ENCODE results near the gene PRTN3. TPM values are rescaled to one million over a fixed set of nuclear protein-coding genes. Genes with fewer than 3 reads are reported as not detected.

Gene PRTN3
- total RNA-seq, 1 donor, result 34.7 TPM

- DNase-seq (ENCODE audit: low read depth in 2 of 3, low spot score in 2 of 3), result no peak
Measured at GRCh38 chr19:802498-803098, 38.2 kb upstream of the PRTN3 start.

- no peak for DNase-seq (ENCODE audit: low read depth in 2 of 3, low spot score in 2 of 3)
Measured at GRCh38 chr19:803099-803561, 37.7 kb upstream of the PRTN3 start.

- no peak for DNase-seq (ENCODE audit: low read depth in 2 of 3, low spot score in 2 of 3)
Measured at GRCh38 chr19:803686-804418, 36.9 kb upstream of the PRTN3 start.

- no peak for DNase-seq (ENCODE audit: low read depth in 2 of 3, low spot score in 2 of 3)
Measured at GRCh38 chr19:804419-805165, 36.2 kb upstream of the PRTN3 start.

DNA sequence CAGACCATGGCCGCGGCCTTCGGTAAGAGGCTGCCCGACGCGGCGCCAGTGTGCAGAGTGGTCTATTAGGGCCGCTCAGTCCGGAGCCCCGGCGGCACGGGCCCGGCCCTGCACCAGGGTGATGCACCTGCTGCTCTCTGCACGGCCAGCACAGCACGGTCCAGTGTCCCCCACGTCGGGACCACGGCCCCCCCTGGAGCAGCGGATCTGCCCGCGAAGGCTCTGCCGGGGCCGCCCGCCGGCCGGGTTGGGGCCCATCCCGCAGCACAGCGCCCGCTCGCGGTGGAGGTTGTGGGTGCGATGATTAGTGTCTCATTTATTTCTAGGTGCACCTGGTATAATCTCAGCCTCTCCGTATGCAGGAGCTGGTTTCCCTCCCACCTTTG lies 35.6 kb upstream of the PRTN3 start:
- DNase-seq (ENCODE audit: low read depth in 2 of 3, low spot score in 2 of 3), result no peak

DNA sequence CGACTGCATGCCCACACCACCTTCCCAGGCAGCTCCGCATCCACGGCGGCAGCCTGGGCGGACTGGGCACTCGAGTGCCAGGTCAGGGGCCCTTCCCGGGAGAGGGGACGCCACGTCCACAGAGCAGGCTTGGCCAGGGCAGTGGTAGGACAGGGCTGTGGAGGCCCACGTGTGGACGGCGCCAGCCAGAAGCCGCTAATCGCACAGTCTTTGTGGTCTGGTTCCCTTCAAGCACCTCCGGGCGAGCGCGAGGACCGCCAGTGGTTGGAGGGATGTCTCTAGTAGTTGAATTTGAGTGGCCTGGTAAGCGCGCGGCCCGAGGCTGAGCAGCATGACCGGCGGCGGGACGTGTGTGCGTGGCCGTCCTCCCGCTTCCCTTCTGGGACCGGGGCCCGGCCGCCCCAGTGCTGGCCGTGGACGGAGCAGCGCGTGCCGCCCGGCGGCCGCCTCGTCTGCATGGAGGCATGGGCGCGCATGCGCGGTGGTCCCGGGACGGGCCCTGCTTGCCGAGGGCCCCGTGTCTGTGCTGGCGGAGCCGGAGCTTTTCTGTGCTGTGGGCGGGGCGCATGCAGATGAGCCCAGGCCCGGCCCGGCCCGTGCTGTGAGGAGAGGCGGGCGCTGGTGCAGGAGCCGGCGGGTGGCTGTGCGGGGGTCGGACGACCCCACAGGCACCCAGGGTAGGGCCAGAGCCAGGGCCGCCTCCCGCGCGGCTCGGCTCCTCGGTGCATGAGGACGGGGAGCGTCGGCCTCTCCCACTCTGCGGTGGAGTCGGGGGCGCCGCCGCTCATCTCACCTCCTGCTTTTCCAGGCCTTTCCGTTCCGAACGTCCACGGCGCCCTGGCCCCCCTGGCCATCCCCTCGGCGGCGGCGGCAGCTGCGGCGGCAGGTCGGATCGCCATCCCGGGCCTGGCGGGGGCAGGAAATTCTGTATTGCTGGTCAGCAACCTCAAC lies 34.9 kb upstream of the PRTN3 start:
- no peak for DNase-seq (ENCODE audit: low read depth in 2 of 3, low spot score in 2 of 3)

DNA sequence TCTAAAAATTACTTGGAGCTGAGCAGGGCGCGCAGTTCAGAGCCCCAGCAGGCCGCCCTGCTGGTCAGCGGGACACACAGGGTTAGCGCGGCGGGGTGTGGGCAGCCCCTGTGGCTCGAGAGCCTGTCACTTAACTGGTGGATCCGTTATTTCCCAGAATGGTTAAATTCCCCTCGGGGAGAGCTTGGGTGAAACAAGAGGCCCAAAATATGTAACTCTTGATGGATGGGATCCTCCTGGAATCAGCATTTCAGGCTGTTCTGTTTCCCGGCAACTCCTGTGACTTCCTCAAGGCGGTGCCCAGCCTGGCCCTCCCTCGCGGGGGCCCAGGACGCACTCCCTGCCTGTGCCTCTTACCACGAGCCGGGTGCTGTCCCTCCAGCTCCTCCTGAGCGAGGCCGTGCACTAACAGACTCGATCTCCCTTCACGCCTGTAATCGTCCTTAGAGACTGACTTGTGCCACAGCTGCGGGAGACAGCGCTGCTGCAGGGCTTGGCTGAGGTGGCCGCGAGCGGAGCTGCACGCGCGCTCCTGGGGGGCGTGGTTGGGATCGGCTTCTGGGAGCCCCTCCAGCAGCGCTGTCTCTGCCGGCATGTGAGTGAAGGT lies 33.9 kb upstream of the PRTN3 start:
- DNase-seq (ENCODE audit: low read depth in 2 of 3, low spot score in 2 of 3), result no peak

DNA sequence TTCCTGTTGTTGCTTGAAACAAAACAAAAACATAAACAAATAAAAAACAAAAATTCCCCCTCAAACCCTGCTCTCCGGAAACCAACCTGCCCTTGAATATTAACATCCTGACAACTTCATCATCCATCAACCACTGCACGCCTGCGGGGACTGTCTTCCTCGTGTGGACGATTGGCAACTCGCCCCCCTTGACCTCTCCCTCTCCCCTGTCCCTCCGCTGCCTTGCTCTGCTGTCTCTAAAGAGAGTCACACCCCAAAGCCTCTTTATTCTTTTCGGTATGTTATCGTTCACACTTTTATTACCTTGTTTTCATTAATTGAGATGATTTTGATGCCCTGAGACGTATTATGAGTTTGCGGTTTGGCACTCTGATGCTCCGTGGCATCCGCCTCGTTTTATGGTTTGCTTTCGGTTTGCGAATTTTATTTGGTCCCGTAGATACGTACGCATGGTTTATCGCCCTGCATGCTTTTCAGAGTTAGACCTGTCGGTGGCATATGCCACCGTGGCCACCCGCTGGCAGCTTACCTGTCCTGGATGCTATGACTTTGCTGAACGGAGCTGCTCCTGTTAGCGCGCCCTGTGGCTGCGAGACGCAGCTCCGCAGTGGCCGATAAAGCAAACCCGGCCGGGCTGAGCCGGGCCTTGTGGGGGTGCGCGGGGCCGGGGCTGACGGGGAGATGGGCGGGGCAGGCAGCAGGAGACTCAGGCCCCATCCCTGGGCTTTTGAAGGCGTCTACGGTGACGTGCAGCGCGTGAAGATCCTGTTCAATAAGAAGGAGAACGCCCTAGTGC lies 33.0 kb upstream of the PRTN3 start:
- DNase-seq (ENCODE audit: low read depth in 2 of 3, low spot score in 2 of 3), result no peak

DNA sequence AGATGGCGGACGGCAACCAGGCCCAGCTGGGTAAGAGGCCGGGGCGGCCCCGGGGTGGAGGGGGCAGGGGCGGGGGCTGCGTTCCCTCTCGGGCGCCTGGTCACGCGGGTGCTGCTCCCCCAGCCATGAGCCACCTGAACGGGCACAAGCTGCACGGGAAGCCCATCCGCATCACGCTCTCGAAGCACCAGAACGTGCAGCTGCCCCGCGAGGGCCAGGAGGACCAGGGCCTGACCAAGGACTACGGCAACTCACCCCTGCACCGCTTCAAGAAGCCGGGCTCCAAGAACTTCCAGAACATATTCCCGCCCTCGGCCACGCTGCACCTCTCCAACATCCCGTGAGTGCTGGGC lies 32.4 kb upstream of the PRTN3 start:
- DNase-seq (ENCODE audit: low read depth in 2 of 3, low spot score in 2 of 3), result no peak

DNA sequence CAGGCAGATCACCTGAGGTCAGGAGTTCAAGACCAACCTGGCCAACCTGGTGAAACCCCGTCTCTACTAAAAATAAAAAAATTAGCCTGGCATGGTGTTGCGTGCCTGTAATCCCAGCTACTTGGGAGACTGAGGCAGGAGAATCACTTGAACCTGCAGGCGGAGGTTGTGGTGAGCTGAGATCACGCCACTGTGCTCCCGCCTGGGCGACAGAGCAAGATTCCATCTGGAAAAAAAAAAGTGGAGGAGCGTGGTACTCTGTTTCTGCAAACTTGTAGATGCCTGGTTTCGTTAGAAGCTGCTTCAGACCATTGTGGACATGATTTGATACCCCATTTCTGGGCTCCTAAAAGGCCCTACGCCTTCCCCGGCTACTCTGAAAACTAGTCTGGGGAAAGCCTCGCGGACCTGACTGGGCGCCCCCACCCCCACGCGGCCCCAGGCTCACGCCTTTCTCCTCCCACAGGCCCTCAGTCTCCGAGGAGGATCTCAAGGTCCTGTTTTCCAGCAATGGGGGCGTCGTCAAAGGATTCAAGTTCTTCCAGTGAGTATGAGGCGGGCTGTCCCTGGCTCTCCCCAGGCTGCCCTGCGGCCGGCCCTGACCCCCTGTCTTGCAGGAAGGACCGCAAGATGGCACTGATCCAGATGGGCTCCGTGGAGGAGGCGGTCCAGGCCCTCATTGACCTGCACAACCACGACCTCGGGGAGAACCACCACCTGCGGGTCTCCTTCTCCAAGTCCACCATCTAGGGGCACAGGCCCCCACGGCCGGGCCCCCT lies 30.5 kb upstream of the PRTN3 start:
- no peak for DNase-seq (ENCODE audit: low read depth in 2 of 3, low spot score in 2 of 3)

DNA sequence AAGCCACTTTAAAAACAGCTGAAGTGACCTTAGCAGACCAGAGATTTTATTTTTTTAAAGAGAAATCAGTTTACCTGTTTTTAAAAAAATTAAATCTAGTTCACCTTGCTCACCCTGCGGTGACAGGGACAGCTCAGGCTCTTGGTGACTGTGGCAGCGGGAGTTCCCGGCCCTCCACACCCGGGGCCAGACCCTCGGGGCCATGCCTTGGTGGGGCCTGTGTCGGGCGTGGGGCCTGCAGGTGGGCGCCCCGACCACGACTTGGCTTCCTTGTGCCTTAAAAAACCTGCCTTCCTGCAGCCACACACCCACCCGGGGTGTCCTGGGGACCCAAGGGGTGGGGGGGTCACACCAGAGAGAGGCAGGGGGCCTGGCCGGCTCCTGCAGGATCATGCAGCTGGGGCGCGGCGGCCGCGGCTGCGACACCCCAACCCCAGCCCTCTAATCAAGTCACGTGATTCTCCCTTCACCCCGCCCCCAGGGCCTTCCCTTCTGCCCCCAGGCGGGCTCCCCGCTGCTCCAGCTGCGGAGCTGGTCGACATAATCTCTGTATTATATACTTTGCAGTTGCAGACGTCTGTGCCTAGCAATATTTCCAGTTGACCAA lies 29.8 kb upstream of the PRTN3 start:
- DNase-seq (ENCODE audit: low read depth in 2 of 3, low spot score in 2 of 3), result no peak

- DNase-seq (ENCODE audit: low read depth in 2 of 3, low spot score in 2 of 3), result no peak
Measured at GRCh38 chr19:811506-812048, 29.2 kb upstream of the PRTN3 start.

- DNase-seq (ENCODE audit: low read depth in 2 of 3, low spot score in 2 of 3), result no peak
Measured at GRCh38 chr19:812049-812746, 28.6 kb upstream of the PRTN3 start.

DNA sequence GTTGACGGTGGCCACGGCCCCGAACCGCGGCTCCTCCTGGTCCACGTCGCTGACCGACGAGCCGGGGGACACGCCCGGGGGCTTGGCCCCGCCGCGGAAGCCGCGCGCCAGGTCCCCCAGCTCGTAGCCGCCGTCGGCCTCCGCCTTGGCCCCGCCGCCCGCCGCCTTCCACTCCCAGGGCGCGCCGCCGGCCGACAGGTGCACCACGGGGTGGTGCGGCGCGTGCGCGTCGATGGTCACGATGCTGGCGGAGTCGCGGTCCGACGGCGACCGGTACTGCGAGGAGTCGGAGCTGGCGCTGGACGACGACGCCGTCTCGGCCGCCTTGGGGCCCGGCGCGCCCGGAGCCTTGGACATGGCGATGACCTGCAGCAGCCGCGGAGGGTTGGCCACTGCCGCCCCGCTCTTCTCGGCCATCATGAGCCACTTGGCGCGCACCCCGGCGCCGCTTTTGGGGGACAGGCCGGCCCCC lies 28.0 kb upstream of the PRTN3 start:
- no peak for DNase-seq (ENCODE audit: low read depth in 2 of 3, low spot score in 2 of 3)

DNA sequence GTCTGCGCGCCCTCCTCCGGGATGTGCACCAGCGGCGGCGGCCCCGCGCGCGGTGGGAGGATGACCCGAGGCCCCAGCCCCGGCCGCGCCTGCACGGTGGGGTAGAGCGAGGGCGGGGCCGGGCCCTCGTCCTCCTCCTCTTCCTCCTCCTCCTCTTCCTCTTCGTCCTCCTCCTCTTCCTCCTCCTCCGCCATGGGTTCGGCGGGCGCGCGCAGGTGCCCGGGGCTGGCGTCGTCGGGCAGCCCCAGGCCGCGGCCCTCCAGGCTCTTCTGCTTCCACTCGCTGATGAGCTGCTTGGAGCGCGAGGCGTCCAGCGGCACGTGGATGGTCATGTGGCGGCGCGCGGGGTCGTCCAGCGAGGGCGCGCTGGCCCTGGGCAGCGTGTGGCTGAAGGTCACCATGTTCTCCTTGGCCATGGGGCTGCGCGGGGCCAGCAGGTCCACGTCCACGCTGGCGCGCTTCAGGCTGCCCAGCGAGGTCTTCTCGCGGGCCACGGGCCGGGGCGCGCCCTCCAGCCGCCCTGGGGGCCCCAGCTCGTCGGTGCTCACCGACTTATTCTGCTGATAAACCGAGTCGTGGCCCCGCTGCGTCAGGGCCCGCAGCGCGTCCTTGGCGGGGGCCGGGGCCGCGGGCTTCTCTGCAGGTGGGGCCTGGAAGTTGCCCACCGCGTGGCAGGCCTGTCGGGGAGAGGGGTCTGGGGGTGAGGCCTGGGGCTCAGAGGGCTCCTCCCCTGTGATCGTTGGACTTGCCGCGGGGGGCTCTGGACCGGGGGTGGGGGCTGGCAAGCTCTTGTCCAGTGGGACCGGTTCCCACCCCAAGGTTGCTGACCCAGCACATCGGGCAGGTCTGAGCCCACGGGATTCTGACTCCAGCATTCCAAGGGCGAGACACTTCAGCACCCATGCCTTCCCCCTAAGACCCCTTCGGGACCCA lies 27.3 kb upstream of the PRTN3 start:
- no peak for DNase-seq (ENCODE audit: low read depth in 2 of 3, low spot score in 2 of 3)
